ENCODE results near the gene GRIN1. TPM values are rescaled to one million over a fixed set of nuclear protein-coding genes. Genes with fewer than 3 reads are reported as not detected.
A peak's percentile ranks its signal among the peaks of the same experiment; 100 is the strongest.

GRIN1 gene
- total and polyA plus RNA-seq, 2 of the 13 experiments (the other 11 are each of a cell fraction or from before 2014, with no cell fraction given), result 0.13 TPM; not detected in 1

DNA sequence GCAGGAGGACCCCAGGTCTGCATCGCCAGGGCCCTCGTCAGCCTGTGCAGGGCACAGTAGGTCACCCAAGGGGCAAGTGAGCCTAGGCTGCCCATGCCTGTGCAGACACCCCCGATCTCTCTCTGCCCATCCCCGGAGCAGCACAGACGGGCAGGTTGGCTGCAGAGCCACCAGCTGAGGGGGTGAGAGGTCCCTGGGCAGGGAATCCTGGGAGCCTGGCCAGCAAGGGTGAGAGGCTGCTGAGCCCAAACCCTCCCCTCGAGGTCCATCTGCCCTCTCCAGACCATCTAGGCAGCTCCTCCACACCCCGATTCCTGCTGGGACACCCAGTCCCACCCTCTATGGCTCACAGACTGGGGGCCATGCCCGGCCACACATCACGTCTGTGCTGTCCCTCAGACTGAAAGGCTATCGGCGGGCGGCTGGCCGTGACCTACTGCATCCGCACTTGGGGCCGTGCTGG is 21.7 kb upstream of the GRIN1 start (continued):
- no peak for TF ChIP-seq ZZZ3 (CRISPR knock-in tag; IDR thresholded peaks at IDR 0.05; ENCODE audit: borderline replicate concordance)
- peak; percentile 61; the same call in 1 of the 2 replicates for TF ChIP-seq HIC2 (CRISPR knock-in tag; IDR thresholded peaks at IDR 0.05; ENCODE audit: low read depth)
- peak; percentile 48; the same call in 1 of the 2 replicates for TF ChIP-seq ZBTB38 (CRISPR knock-in tag; IDR thresholded peaks at IDR 0.05)
- TF ChIP-seq MIER3 (CRISPR knock-in tag; IDR thresholded peaks at IDR 0.05; ENCODE audit: borderline replicate concordance), result no peak
- TF ChIP-seq ZNF274 (CRISPR knock-in tag; IDR thresholded peaks at IDR 0.05), result peak; percentile 36; the same call in 1 of the 2 replicates
- TF ChIP-seq ZNF546 (CRISPR knock-in tag; conservative IDR thresholded peaks at IDR 0.05), result 0 out of 2 replicates have a peak, but pooled peaks have one; percentile 26
- peak; percentile 25; the same call in 1 of the 2 replicates for TF ChIP-seq ZNF768 (CRISPR knock-in tag; IDR thresholded peaks at IDR 0.05)
- TF ChIP-seq, protein P1, sequence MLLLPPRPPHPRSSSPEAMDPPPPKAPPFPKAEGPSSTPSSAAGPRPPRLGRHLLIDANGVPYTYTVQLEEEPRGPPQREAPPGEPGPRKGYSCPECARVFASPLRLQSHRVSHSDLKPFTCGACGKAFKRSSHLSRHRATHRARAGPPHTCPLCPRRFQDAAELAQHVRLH (CRISPR knock-in tag; IDR thresholded peaks at IDR 0.05; ENCODE audit: borderline replicate concordance, low read depth), result 0 out of 2 replicates have a peak, but pooled peaks have one; percentile 7
- TF ChIP-seq ZBTB39 (CRISPR knock-in tag; IDR thresholded peaks at IDR 0.05), result 0 out of 2 replicates have a peak, but pooled peaks have one; percentile 10
- no peak for TF ChIP-seq TGIF2 (CRISPR knock-in tag; IDR thresholded peaks at IDR 0.05)
- TF ChIP-seq, protein P2, sequence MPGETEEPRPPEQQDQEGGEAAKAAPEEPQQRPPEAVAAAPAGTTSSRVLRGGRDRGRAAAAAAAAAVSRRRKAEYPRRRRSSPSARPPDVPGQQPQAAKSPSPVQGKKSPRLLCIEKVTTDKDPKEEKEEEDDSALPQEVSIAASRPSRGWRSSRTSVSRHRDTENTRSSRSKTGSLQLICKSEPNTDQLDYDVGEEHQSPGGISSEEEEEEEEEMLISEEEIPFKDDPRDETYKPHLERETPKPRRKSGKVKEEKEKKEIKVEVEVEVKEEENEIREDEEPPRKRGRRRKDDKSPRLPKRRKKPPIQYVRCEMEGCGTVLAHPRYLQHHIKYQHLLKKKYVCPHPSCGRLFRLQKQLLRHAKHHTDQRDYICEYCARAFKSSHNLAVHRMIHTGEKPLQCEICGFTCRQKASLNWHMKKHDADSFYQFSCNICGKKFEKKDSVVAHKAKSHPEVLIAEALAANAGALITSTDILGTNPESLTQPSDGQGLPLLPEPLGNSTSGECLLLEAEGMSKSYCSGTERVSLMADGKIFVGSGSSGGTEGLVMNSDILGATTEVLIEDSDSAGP (CRISPR knock-in tag; IDR thresholded peaks at IDR 0.05; ENCODE audit: borderline replicate concordance), result 0 out of 2 replicates have a peak, but pooled peaks have one; percentile 23
- TF ChIP-seq ZNF407 (CRISPR knock-in tag; IDR thresholded peaks at IDR 0.05; ENCODE audit: not compliant biosample characterization), result no peak
- no peak for TF ChIP-seq MAZ (IDR thresholded peaks at IDR 0.05; ENCODE audit: borderline replicate concordance, low read depth, low read length)
- TF ChIP-seq MAZ (CRISPR knock-in tag; IDR thresholded peaks at IDR 0.05; ENCODE audit: low read depth), result no peak
- TF ChIP-seq ZNF337 (CRISPR knock-in tag; IDR thresholded peaks at IDR 0.05; ENCODE audit: borderline replicate concordance, low read depth), result no peak

Measured in HepG2 (cell line).